HG02840 (cell line): ENCODE results near the gene GCH1.
"Not testable (repeated sequence)": the region's sequence is repeated elsewhere in the genome, so short reads cannot be mapped to it uniquely, and the experiment has no call there.

Experiments
- ATAC-seq: cut with Tn5 transposase; IDR thresholded peaks from one replicate; pipeline ENCODE4 v1.9.1; 2021; ENCODE audit warnings: mild to moderate bottlenecking, moderate library complexity, moderate number of reproducible peaks; ENCODE audit not compliant: unreplicated experiment, low FRiP score

GCH1 gene

GRCh38 chr14:54805070-54805444 lies 97.6 kb downstream of the GCH1 start:
- ATAC-seq = no peak

- no peak for ATAC-seq
Observed at GRCh38 chr14:54804538-54805041, 98.0 kb downstream of the GCH1 start.

DNA sequence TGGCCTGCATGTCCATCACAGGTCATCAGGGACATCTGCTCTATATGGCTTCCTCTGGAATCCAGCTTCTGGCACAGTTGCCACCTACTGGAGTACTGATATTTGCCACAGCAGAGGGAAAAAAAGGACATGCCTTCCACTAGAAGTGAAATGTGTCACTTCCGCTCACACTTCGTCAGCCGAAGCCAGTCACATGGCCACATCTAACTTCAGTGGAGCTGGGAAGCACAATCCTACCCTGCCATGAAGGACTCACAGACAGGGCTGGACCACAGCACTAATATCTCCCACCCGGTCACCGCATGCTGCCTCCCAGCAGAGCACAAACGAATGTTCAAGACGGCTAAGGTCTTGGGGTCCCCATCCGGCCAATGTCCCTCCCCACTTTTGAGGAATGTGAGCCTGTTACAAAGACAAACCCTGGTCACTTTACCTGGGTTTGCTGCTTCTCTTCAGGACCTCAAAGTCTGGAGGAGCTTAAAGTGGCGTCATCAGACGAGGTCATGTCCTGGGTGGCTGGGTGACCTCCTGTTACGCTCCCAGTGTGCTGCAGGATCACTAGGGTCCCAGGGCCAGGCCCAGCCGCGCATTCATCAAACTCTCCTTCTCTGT lies 98.6 kb downstream of the GCH1 start:
- no peak for ATAC-seq

DNA sequence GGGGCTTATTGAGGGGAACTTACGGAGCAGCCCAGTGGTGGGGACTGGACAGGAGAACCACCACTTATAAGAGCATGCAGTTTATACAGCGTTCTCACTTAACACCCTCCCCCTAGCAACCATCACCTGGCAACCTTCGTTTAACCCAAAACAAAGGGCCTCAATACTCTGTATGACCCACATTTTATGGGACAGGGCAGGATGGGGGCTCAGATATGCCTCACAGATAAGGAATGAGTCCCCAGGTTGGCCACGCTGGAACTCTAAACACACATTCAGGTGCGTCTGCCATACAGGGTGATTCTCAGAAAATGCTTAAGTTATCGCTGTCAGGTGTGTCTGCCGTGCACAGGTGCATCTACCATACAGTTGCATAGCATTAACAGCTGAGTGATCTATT lies 99.2 kb downstream of the GCH1 start:
- no peak for ATAC-seq

GRCh38 chr14:54801482-54801881 lies 101.1 kb downstream of the GCH1 start:
- not testable (repeated sequence) for ATAC-seq

GRCh38 chr14:54798465-54799124 lies 104.0 kb downstream of the GCH1 start:
- ATAC-seq = no peak

- ATAC-seq = no peak
Observed at GRCh38 chr14:54797986-54798385, 104.6 kb downstream of the GCH1 start.

DNA sequence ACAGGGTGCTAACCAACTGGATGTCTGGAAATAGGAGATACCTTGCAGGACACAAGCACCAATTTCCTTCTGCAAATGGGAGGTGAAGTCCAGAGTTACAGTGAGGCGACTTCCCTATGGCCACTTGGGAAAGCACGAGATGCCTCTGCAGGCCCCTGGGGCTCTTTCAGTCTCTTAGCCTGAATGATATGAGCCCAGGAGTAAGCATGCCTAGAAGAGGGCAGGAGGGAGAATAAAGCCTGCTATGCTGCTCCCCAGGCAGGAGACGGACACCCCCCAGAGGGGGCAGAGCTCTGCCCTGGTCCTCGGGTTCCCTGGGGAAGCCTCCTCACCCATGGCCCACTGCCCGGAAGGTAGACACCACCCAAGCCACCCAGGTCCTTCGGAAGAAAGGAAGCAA lies 105.1 kb downstream of the GCH1 start:
- no peak for ATAC-seq

DNA sequence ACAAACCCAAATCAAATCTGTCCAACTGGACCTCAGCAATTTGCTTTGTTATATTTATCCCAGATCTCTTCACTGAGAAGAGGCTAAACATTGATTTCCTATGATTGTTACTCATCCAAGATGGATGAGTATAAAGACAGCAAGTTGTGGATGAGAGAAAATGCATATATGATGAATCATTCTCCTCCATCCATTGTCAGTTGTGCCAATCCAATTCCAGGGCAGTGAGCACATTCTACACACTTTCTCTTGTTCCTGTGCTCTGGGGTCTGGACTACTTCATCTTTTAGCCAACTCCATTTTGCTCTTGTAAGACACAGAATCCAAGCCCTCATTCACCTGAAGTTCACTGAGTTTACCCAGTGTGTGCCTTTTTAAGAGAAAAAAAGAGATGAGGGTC lies 105.7 kb downstream of the GCH1 start:
- ATAC-seq = no peak

DNA sequence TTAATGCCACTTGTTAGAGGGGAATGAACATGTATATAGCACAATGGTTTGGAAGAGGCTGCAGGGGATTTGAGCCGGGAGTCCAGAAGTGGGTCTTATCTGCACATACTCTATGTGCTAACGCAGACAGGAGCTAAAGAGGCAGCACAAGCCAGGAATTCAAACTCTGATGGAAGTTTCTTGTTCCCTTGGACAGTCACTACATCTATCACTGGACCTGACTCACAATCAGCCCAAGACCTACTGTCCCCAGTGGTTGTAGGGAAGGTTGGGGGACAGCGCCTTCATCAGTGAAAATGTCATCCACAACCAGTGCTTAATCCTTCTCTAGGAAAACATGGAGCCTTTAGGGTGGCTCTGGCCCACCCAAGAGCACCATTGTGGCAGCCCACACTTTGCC lies 107.8 kb downstream of the GCH1 start:
- ATAC-seq = no peak

- no peak for ATAC-seq
Observed at GRCh38 chr14:54794159-54794558, 108.5 kb downstream of the GCH1 start.

GRCh38 chr14:54792288-54792687 lies 110.3 kb downstream of the GCH1 start:
- ATAC-seq = no peak
